Esophagus mucosa (tissue), 1 donor: ENCODE measurements around the gene CDKN2AIP. TPM values are rescaled to one million over a fixed set of nuclear protein-coding genes. Genes with fewer than 3 reads are reported as not detected.

Source experiments
- total RNA-seq: library from RNA; stranded (reverse); gene quantifications from one replicate; pipeline ENCODE4 v1.2.4, GENCODE V29; 2023
- donor health status: DM: yes; HTN: yes; CAD: no.

The CDKN2AIP gene
- total RNA-seq, 1 donor from 2014 or later: 17.8 TPM

Other genes starting within 250 kb of the CDKN2AIP start
- gene CLDN22, start 124.4 kb upstream of the CDKN2AIP start, total RNA-seq: 0.16 TPM
- 1.2 TPM for gene CLDN24, start 122.2 kb upstream of the CDKN2AIP start, total RNA-seq
- 13.3 TPM for gene ING2, start 60.4 kb downstream of the CDKN2AIP start, total RNA-seq
- 17.6 TPM for gene RWDD4, start 214.5 kb downstream of the CDKN2AIP start, total RNA-seq
- gene TRAPPC11, start 214.7 kb downstream of the CDKN2AIP start, total RNA-seq: 22.7 TPM